ENCODE measurements around the gene B4GALNT4. TPM values are rescaled to one million over a fixed set of nuclear protein-coding genes. Genes with fewer than 3 reads are reported as not detected.

Gene B4GALNT4
- total RNA-seq, 1 donor from 2014 or later = 39.1 TPM

DNA sequence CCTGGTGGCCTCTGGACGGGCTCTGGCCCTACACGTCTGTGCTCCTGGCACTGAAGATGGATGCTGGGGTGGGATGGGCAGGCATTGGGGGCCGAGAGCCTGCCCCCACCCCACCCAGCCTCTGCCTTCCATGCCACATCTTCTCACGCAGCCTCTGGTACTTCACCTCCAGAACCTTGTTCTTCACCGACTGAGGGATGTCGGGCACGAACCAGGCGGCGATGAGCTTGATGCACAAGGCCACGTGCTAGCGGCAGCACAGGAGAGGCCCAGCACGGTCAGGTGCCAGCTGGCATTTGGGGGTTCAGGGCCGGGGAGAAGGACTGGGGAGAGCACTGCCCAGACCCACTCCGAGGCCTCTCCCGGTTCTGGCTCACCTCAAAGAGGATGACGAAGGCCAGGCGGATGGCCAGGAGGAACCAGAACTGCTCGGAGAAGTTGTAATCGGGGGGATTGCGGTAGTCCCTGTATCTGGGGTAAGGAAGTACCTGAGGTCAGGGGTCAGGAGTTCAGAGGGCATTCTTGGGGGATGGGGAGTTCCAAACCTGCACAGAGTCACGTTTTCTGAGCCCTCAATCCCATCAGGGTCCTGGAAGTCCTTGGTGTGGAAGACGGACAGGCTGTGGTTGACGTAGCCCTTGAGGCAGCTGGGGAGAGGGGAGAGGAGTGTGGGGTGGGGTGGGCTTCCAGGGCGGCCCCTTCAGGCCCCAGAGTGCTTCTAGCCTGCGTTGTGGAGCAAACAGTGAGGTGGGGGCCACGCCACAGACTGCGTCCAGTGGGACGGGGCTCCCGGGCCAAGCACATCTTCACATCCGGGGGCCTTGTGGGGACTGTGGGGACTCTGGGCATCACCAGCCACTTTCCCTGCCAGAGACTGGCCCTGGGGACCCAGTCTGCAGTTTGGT lies 49.3 kb downstream of the B4GALNT4 start:
- no peak for DNase-seq (ENCODE audit: low spot score)
- TF ChIP-seq, protein P1, sequence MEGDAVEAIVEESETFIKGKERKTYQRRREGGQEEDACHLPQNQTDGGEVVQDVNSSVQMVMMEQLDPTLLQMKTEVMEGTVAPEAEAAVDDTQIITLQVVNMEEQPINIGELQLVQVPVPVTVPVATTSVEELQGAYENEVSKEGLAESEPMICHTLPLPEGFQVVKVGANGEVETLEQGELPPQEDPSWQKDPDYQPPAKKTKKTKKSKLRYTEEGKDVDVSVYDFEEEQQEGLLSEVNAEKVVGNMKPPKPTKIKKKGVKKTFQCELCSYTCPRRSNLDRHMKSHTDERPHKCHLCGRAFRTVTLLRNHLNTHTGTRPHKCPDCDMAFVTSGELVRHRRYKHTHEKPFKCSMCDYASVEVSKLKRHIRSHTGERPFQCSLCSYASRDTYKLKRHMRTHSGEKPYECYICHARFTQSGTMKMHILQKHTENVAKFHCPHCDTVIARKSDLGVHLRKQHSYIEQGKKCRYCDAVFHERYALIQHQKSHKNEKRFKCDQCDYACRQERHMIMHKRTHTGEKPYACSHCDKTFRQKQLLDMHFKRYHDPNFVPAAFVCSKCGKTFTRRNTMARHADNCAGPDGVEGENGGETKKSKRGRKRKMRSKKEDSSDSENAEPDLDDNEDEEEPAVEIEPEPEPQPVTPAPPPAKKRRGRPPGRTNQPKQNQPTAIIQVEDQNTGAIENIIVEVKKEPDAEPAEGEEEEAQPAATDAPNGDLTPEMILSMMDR (IDR thresholded peaks at IDR 0.05) = no peak
- H3K4me3 Mint-ChIP-seq (ENCODE audit: unreplicated experiment) = no peak overlapping the region
- no peak overlapping the region for H3K27ac Mint-ChIP-seq (ENCODE audit: unreplicated experiment)
- H3K27me3 Mint-ChIP-seq (ENCODE audit: low read depth) = no peaks in the 10 kb centered on the region
- no peaks in the 10 kb centered on the region for H3K36me3 Mint-ChIP-seq (ENCODE audit: low read depth)
- peaks cover 7% of the 10 kb centered on the region for H3K4me1 Mint-ChIP-seq (ENCODE audit: low read depth)
- H3K9me3 Mint-ChIP-seq (ENCODE audit: low read depth) = no peaks in the 10 kb centered on the region

DNA sequence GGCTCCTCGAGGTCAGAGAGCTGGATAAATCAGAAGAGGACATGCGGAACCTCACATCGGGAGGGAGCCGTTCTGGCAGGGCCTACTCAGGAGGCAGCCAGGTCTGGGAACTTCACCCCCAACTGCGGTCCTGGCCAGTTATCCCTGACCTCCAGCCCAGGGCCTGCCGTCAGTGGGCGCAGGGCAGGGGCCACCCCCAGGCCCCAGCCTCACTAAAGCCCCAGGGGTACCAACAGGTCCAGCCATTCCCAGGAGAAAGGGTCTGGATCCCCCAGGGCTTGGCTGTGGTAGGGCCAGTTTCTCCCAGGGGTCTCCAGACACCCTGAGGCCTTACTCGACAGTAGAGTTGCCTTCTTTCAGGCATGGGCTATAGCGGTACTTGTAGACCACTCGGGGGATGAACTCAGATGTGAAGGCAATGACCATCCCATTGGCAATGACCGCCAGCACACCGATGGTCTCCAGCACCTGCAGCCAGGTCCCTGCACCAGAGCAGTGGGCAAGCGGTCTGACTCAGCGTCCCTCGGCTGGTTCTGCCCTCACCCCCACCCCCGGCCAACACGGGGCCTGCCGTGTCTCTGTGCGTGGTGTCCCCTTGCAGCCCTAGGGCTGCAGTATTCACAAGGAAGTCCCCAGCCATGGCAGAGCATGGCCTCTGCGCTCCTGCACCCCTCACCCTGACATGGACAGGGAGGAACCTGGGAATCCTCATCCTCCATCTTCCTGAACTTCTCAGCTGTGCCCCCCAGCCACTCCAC lies 50.1 kb downstream of the B4GALNT4 start:
- Mint-ChIP-seq H3K4me1 (ENCODE audit: low read depth) (peaks cover 7% of the 10 kb centered on the region), H3K36me3 (ENCODE audit: low read depth) (no peaks in the 10 kb centered on the region), H3K27ac (ENCODE audit: unreplicated experiment) (no peak overlapping the region), H3K27me3 (ENCODE audit: low read depth) (peaks cover 3% of the 10 kb centered on the region), H3K4me3 (ENCODE audit: unreplicated experiment) (no peak overlapping the region), H3K9me3 (ENCODE audit: low read depth) (peaks cover under 1% of the 10 kb centered on the region)
- TF ChIP-seq, protein P1 (IDR thresholded peaks at IDR 0.05) = no peak
- DNase-seq (ENCODE audit: low spot score) = no peak

DNA sequence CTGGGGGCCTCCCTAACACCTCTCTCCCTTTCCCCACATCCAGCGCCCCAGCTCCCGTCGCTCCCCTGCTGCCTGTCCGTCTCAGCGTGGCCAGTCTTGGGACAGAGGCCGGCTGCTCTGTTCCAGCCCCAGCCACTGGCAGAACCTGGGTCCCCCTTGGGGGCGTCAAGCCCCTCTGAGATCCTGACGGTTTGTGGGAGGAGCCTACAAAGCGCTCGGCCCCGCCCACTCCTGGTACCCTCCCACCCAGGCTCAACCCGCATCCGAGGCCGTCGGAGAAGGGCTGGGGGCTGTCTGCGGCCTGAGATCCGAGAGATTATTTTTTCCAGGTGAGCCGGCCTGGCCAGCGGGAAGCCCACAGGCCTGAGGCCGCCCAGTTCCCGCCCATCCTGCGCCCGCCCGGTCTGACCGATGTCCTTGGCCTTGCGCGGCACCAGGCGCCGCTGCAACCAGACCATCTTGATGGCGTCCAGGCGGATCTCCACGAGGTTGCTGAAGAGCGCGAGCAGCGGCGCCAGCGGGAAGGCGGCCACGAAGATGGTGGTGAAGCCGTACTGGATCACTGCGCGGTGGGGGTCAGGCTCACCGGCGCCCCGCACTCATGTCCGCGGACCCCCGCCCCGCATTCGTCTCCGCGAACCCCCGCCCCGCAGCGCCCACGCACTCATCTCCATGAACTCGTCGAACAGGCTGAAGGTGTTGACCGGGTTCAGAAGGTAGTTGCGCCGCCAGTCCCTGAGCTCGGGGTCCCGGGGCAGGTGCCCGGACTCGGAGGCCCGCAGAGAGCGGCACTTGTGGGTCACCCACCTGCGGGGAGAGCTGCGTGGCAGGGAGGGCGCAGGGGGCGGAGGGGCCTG lies 51.0 kb downstream of the B4GALNT4 start:
- TF ChIP-seq, protein P1 (IDR thresholded peaks at IDR 0.05) = no peak

DNA sequence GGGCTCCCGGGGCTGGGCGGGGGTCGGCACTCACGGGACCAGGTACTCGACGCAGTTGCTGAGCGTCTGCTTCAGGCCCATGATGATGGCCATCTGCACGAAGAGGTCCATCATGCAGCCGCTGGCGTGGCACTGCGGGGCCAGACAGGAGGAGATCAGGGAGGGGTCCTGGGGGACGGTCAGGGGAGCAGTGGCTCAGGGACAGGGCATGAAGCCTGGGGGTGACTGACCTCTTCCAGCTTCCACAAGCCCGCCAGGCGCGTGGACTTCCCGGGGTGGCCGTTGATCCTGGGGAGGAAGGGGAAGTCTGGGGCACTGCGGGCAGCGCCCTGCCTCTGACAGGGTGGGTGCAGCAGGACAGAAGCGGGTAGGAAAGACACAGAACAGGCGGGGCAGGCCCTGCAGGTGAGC lies 51.6 kb downstream of the B4GALNT4 start:
- Mint-ChIP-seq H3K4me1 (ENCODE audit: low read depth) (peaks cover 2% of the 10 kb centered on the region), H3K4me3 (ENCODE audit: unreplicated experiment) (no peak overlapping the region), H3K9me3 (ENCODE audit: low read depth) (peaks cover 8% of the 10 kb centered on the region), H3K27me3 (ENCODE audit: low read depth) (peaks cover 11% of the 10 kb centered on the region), H3K36me3 (ENCODE audit: low read depth) (peaks cover 2% of the 10 kb centered on the region), H3K27ac (ENCODE audit: unreplicated experiment) (no peak overlapping the region)
- peak; percentile 90 for DNase-seq (ENCODE audit: low spot score)
- TF ChIP-seq, protein P1 (IDR thresholded peaks at IDR 0.05) = no peak

More for the DNA sequence above, 51.0 kb downstream of the B4GALNT4 start:
- H3K4me3 Mint-ChIP-seq (ENCODE audit: unreplicated experiment) = no peak overlapping the region
- H3K36me3 Mint-ChIP-seq (ENCODE audit: low read depth) = peaks cover 1% of the 10 kb centered on the region
- H3K9me3 Mint-ChIP-seq (ENCODE audit: low read depth) = peaks cover 6% of the 10 kb centered on the region
- H3K4me1 Mint-ChIP-seq (ENCODE audit: low read depth) = peaks cover 2% of the 10 kb centered on the region
- H3K27ac Mint-ChIP-seq (ENCODE audit: unreplicated experiment) = no peak overlapping the region
- peaks cover 9% of the 10 kb centered on the region for H3K27me3 Mint-ChIP-seq (ENCODE audit: low read depth)
- DNase-seq (ENCODE audit: low spot score) = no peak
